Fibroblast of peridontal ligament (primary cell): ENCODE results near the gene METTL26.

Source experiments
- DNase-seq: peaks from one replicate; pipeline ENCODE4 v3.0.0-alpha.2; 2010; ENCODE audit errors: extremely low read depth

The METTL26 gene

DNA sequence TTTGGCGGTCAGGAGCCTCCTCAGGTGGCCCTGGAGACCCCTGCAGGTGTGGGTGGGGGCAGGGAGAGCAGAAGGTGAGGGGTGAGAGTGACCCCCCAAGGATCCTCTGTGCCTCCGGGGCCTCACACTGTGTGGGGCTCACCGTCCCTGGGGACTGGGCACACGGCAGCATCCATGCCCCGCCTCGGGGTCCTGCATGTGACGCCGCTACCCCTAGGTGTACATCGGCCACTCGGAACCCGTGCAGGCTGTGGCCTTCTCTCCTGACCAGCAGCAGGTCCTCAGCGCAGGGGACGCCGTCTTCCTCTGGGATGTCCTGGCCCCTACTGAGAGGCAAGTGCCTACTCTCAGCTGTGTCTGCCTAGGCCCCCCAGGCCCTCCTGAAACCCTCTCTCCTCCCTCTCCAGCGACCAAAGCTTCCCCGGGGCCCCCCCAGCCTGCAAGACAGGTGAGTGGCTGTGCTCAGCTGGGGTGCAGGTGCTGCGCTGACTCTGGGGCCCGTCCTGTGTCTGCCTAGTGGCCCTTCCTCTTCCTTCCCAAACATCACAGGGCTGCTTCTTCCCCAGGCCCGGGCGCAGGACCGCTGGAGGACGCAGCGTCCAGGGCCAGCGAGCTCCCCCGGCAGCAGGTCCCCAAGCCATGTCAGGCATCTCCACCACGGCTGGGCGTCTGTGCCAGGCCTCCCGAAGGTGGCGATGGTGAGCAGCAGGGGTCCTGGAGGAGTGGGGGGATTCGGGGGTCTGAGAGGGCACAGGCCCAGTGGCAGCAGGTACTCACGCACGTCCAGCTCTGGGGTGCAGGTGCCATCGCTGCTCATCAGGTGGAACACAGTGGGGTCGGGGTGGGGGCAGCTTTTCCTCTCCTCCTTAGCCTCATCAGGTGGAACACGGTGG is 22.8 kb upstream of the METTL26 start:
- DNase-seq: no peak

DNA sequence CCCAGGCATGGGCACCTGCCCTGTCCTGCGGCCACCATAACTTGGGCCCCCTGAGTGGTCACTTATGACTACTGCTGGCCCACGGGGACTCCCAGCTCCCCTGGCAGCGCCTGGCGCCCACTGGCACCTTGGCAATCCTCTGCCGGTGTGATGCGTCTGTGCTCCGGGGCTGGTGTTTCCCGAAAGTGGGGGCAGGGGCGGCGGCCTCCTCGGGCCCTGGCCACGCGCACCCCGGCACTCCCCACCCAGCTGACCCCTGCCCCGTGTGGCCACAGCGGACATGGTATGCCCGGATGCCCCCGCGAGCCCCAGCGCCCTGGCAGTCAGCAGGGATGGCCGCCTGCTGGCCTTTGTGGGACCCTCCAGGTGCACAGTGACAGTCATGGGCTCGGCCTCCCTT is 21.4 kb upstream of the METTL26 start:
- DNase-seq: no peak

DNA sequence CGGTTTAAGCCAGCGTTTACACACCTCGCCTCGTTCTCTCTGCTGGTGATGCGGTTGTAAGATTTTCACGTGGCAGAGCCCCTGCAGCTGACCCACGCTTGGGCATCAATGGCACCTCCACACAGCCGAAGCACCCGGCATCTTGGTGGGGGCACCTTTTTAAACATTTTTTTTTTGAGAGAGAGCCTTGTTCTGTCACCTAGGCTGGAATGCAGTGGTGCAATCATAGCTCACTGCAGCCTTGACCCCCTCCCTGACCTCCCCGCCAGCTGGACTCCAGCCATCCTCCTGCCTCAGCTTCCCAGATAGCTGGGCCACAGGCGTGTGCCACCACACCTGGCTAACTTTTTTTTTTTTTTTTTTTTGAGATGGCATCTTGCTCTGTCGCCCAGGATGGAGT is 17.9 kb upstream of the METTL26 start:
- no peak for DNase-seq

DNA sequence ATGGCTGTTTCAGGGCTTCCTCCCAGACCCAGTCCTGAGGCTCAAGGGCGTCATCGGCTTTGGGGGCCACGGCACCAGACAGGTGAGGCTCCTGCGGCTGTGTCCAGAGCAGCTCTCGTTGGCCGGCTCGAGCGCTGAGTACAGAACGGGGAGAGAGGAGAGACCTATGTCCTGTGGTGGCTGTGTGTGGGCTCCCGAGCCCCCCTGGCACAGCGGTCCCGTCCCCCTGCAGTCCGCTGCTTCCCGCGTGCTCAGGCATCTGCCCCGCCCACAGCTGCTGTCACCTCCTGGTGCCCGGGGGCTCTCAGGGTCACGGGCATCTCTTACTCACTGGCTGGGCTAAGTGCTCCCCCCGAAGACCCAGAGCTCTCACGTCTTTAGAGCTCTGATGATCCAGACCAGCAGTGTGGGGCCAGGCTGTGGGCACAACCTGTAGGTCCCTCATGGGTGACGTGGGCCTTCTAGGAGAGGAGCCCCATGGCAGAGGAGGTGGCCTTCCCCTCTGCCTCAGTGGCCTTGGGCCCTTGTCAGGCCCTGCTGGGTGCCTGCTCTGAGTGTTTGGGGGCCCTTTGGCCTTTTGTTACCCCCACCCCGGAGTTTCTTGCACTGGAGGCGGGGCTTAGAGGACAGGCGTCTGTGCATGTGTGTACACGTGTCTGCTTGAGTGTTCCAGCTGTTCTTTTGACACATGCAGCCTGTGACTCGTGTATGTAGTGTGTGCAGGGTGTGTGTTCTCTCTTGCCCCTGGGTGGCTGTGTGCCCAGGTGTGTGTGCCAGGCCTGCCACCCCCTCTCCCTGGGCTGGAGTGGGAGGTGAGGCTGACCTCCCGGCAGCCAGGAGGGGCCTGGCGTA is 16.6 kb upstream of the METTL26 start:
- DNase-seq: no peak

DNA sequence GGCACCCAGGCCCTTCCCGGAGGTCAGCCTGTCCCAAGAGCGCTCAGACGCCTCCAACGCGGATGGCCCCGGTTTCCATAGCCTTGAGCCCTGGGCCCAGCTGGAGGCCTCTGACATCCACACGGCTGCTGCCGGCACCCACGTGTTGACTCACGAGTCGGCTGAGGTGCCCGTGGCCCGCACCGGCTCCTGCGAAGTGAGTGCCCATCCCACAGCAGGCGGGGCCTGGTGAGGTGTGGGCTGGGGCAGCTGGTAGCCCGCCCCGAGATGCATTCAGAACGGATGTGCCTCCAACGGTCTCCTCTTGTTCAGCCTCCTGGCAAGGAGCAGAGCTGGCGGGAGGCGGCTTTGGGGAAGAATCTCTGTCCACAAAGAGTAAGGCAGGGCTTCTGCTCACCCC is 15.7 kb upstream of the METTL26 start:
- DNase-seq: no peak

DNA sequence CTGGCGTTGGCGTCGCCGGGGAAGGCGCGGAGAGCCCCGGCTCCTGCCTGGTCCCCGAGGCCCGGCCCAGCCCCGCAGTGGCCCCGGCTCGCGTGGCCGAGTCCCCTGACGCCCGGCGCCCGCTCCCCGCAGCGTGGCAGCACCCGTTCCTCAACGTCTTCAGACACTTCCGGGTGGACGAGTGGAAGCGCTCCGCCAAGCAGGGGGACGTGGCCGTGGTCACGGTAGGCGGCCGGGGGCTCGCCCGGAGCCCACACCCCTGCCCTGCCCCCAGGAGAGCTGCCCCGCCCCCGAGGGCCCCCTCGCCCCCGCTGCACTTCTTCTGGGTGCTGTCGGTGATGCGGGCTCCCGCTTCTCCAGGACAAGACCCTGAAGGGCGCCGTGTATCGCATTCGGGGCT is 13.5 kb upstream of the METTL26 start:
- DNase-seq: no peak

DNA sequence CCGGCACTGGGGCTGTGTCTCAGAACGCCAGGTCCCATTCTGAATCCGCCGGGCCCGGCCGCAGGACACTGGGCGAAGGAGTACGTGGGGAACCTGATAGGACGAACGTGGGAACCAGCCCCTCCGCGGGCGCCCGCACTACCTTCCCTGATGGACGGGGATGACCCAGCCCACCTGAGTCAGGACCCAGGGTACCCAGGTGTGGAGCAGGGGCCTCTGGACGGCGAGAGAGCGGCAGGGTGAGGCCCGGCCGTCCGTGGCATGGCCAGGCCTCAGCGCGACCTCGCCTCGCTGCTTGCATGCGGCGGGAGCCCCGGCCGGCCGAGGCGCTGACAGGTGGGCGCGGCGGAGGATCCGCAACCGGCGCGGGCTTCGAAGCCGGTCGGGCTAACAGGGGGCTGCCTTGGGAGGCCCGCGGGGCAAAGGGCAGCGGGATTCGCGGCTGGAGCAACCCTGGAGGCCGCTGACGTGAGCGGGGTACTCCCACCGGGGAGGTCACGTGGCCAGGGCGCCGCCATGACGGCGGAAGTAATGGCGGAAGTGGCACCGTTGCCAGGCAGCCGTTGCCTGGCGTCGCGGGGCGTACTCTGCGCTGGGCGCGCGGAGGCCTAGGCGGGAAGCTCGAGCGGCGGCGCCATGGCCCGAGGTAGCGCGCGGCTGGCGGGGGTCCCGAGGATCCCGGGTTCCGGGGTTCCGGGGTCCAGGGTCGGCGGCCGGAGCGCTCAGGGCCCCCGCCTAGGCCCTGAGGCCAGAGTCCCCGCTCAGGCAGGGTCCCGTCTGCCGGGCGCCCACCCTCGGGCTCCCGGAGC is 12.9 kb upstream of the METTL26 start, which contains the start of gene WDR90:
WDR90 (plus strand) TSS at position 585 of the 809 bp plus-strand sequence; CDS start at position 637, 52 bp downstream.
- peak; percentile 87 for DNase-seq

DNA sequence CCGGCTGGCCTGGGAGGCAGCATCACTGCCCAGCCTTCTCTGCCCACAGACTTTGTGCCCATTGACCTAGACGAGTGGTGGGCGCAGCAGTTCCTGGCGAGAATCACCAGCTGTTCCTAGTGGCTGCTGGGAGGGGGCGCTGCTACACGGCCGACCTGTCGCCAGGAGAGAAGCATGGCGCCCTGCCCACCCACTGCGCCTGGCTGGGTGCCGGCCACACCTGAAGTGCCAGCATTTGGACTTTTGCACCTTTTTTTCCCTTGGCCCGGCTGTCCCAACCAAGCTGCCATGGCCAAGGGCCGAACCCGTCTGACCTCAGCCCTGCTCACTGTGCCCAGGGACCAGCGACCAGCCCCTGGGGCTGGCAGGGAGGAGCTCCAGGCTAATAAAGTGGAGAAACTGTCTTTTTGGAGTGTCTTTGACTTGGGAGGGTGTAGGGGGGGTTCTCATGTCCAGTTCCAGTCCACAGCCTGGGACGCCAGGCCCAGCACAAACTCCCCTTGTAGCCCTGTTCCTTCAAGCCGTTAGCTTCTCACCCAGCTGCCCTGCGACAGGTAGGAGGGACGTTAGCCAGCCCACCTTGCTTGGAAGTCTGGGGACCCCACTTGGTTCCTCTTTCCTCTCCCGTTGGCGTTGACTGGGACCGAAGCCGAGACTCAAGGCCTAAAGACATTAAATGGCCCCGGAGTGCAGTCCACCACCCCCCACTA is 12.1 kb upstream of the METTL26 start:
- DNase-seq: no peak

DNA sequence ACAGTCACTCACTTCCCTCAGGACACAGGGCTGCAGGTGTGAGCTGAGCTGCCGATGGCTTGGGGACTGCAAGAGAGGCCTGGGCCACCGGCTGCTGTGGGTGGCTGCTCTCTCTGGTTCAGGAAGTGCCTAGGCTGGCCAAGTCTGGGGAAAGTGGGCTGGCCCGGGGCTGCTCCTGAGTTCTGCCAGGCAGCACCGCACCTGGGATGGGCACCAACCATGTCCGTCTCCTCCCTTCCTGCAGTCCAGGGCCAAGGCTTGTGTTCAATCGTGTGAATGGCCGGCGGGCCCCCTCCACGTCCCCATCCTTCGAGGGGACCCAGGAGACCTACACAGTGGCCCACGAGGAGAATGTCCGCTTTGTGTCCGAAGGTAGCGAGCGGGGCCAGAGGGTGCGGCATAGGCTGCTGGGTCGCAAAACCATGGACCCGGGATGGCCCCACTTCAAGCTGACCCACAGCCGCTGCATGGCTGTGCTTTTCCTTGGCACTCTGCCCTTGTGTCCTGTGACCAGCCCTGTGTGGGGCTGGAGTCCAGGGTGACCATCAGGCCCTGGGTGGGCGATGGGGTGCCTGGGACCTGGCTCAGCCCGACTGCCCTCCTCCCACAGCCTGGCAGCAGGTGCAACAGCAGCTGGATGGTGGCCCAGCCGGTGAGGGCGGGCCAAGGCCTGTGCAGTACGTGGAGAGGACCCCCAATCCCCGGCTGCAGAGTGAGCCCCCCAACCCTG is 11.2 kb upstream of the METTL26 start:
- no peak for DNase-seq

DNA sequence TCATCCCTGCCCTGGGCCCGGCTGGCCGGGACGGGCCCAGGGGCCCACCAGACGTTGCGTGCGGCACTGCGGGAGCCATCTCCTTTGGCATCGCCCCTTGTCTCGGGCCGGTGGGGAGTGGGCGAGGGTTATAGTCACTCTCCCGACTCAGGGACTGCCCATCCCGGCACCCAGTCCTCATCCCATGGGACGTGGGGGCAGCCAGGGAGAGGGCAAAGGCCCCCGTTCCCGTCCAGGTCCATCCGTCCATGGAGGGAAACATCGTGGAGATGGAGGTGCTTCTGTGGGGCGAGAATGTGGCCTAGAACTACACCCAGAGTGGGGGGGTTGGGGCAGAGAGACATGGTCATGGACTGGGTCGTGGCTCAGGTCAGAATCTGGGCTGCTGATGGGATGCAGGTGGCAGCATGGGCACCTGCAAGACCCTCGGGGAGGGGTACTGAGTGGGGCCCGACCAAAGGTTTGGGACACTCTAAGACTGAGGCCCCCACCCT is 10.6 kb upstream of the METTL26 start:
- DNase-seq: no peak

DNA sequence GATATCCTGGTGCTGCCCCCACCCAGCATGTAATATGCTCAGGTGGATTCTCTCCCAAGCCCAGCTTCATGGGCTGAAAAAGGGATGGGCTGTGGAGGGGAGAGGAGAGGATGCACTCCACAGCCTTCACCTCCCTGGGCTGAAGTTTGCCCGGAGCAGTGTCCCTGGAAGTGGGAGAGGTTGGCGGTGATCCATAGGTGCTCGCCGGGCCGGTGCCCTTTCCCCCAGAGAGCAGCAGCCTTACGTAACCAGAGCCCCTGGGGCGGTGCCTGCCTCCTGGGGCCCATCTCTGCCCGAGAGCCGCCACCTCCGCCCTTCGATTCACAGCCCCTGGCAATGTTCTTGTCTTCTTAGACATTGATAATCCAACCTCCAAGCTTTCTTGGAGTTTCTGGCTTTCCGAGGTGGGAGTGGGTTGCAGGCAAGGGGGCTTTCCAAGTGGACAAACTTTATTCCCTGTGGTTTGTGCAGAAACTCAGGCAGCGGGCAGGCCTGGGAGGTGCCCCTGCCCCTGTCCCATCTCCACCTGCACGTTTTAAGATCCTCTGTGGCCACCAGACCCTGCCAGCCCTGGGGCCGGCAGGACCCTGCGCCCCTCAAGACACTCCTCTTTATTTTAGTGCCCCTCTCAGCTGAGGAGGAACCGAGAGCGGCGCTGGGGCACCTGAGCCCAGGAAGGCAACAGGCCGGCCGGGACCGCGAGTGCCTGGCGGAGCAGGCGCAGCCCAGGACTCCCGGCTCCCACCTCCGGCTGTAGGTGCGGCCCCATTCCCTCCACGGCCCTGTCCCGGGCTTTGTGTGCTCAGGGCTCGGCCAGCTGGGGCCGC is 10.0 kb upstream of the METTL26 start:
- DNase-seq: no peak

DNA sequence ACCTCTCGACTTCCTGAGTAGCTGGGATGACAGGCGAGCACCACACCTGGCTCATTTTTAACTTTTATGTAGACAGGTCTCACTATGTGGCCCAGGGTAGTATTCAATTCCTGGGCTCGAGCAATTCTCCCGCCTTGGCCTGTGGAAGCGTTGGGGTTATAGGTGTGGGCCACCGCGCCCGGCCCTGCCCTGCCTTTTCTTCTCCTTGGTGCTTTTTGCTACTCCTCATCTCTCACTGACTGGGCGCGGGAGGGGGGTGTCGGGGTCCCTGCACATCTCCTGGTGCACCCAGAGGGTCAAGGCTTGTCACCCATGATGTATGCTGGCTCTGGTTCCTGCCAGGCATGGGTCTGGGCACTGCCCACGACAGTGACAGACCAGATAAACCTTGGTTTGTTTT is 8.5 kb upstream of the METTL26 start:
- DNase-seq: no peak

DNA sequence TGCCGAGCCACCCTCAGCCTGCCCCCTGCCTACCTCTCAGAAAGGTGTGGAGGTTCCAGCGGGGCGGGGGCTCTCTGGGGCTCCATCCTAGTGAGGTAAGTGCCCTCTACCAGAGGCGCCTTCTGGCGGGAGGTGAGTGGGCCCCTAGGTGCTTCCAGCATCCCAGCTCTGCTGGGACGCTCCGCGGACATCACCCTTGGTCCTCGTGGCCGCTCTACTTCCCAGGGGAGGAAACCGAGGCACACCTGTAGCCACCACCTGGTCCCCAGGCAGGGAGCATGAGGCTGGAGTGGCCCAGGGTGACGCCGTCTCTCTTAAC is 6.9 kb upstream of the METTL26 start:
- DNase-seq: no peak

DNA sequence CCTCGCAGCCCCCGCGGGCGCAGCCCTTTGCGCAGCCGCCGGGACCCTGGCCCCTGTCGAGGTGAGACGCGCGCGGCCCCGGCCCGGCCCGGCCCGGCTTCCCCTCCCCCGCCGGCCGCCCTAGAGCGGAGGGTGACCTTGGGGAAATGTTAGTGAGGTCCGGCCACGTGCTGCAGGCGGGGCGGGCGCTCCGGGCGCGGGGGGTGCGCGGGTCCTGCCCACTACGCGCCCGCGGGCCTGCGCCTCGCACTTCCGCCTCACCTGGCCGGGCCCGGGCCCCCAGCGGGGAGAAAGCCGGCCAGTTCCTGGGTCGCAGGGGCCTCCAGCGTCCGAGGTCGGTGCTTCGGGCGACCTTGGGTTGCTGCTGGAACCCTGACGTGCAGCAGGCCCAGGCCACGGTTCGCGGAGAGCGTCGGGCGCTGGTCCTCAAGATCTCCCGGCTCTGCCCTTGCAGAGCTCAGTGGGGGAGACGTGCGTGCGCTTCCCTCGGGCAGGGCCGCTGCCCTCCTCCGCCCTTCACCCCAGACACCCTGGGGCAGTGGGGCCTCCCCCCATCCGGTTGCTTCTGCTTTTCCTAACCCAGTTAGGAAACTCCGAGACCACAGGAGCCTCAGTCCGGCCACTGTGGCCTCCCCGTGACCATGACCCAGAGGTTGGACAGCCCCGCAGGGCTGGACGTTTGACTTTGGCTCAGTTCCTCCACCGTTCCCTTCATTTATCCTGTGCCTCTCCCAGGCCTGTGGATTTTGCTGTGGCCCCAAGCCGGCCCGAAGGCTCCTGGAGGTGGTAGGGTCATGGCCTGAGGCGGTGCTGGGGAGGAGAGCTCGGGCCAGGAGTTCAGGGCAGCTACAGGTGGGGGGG is 6.3 kb upstream of the METTL26 start:
- no peak for DNase-seq

DNA sequence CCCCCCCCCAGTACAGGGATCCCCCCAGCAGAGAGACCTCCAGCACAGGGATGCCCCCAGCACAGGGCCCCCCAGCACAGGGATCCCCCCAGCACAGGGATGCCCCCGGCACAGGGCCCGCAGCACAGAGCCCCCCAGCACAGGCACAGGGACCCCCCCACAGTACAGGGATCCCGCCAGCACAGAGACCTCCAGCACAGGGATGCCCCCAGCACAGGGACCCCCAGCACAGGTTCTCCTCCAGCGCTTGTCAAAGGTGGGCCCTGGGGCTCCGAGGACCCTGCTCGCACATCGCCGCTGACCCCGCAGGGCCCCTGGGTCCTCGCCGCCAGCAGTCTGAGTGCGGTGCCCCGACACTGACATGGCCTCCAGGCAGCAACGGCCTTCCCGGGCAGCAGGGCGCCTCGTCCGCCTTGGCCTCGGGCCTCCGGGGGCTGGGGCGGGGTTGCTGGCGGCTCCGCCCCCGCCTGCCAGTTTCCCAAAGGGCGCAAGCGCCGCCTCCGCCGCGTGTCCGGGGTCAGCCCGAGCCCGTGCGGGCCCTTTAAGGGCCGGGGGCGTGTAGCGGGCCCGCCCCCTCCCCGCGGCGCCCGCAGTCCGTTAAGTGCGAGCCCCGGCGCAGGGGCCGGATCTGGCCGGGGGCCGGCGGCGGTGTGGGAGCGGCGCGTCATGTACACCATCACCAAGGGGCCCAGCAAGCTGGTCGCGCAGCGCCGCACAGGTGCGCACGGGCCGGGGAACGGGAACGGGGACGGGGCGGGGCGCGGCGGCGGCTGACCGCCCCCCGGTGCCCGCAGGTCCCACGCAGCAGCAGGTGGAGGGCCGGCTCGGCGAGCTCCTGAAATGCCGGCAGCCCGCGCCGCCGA is 5.5 kb upstream of the METTL26 start, which contains the start of gene MCRIP2:
MCRIP2 (plus strand) TSS at position 503 of the 863 bp plus-strand sequence; CDS start at position 667, 164 bp downstream.
- DNase-seq: peak; percentile 60

DNA sequence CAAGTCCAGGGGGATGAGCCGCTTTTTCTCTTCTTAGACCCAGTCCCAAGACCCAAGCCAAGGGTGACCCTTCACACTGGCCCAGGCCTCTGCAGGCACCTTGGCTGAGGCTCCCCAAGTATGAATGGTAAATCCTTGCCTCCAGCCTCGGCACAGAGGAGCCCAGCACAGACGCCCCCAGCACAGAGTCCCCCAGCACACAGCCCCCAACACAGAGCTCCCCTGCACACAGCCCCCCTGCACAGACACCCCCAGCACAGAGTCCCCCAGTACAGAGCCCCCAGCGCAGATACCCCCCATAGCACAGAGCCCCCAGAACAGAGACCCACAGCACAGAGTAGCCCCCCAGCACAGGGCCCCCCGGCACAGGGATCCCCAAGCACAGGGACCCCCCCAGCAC is 4.5 kb upstream of the METTL26 start:
- no peak for DNase-seq

DNA sequence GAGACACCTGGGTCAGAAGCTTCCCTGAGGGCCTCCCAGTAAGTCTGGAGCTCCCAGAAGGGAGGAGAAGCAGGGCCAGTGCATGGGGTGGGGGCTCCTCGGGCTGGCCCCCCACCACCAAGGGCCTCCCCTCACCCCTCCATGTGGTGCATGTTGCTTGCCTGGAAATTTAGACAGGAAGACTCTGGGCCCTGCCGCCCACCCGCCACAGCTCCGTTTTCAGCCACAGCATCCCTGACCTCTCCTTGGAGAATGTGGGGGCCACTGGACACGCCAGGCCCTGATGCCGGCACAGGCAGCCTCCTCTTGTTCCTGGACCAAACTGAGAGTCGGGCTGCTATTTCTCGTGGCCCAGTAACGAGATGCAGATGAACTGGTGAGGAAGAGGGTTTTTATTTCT is 2.7 kb upstream of the METTL26 start:
- DNase-seq: no peak
